OCI-LY7 (cell line): ENCODE measurements around the gene WDR38. TPM values are rescaled to one million over a fixed set of nuclear protein-coding genes. Genes with fewer than 3 reads are reported as not detected.
A peak's percentile ranks its signal among the peaks of the same experiment; 100 is the strongest.
"Not testable (repeated sequence)": the region's sequence is repeated elsewhere in the genome, so short reads cannot be mapped to it uniquely, and the experiment has no call there.

Source experiments
- BruUV-seq: library from RNA; stranded (reverse); fragments of 400-500 nt; replicated peaks from 2 replicates; lab custom pipeline; 2021; lab: Mats Ljungman, UMichigan
- CTCF ChIA-PET: fragments of 300-600 bp; sonication (Branson Sonifier 250); formaldehyde crosslinking; loops from one replicate; lab custom pipeline; 2022; ENCODE audit warnings: antibody characterized with exemption; ENCODE audit not compliant: unreplicated experiment; lab: Charles Lee
- POLR2A ChIA-PET: fragments of 300-600 bp; sonication (Branson Sonifier 250); formaldehyde crosslinking; loops from one replicate; lab custom pipeline; 2022; ENCODE audit warnings: antibody characterized with exemption; lab: Charles Lee
- DNase-seq: peaks from one replicate; pipeline ENCODE4 v3.0.0-alpha.2; 2015; ENCODE audit warnings: low spot score
- H2AFZ ChIP-seq: fragments of 200-600 bp; sonication (generic), shearing (Covaris generic); 2 replicates; pipeline ENCODE4 v1.6.1; 2014; ENCODE audit warnings: mild to moderate bottlenecking, antibody characterized with exemption, low read length, moderate library complexity
- H3K27ac ChIP-seq: fragments of 200-600 bp; sonication (generic); 2 replicates; pipeline ENCODE4 v1.5.1; 2014; ENCODE audit warnings: mixed run types, low read depth, mild to moderate bottlenecking, moderate library complexity, low read length, inconsistent platforms; ENCODE audit not compliant: poor library complexity, severe bottlenecking
- H3K36me3 ChIP-seq: fragments of 200-600 bp; sonication (generic); 2 replicates; pipeline ENCODE4 v1.6.1; 2014; ENCODE audit warnings: mild to moderate bottlenecking, antibody characterized with exemption, low read length, moderate library complexity, mixed read lengths; ENCODE audit not compliant: insufficient read depth
- H3K4me1 ChIP-seq: fragments of 200-600 bp; sonication (generic); 2 replicates; pipeline ENCODE4 v1.5.1; 2014; ENCODE audit warnings: mild to moderate bottlenecking, low read length; ENCODE audit not compliant: insufficient read depth, poor library complexity, severe bottlenecking
- H3K4me2 ChIP-seq: fragments of 200-600 bp; sonication (generic); 2 replicates; pipeline ENCODE4 v1.6.1; 2014; ENCODE audit warnings: mild to moderate bottlenecking, low read length
- H3K4me3 ChIP-seq: fragments of 200-600 bp; sonication (generic); 2 replicates; pipeline ENCODE4 v1.5.1; 2014; ENCODE audit warnings: mild to moderate bottlenecking, low read depth, low read length; ENCODE audit not compliant: poor library complexity, severe bottlenecking
- H3K79me2 ChIP-seq: fragments of 200-600 bp; sonication (generic); 2 replicates; pipeline ENCODE4 v1.6.1; 2016; ENCODE audit warnings: low read depth, mild to moderate bottlenecking, low read length, moderate library complexity, mixed read lengths; ENCODE audit not compliant: insufficient read depth
- H3K9me2 ChIP-seq: fragments of 200-600 bp; sonication (generic); 2 replicates; pipeline ENCODE4 v1.6.1; 2016; ENCODE audit warnings: mild to moderate bottlenecking, low read length, mixed read lengths; ENCODE audit not compliant: insufficient read depth
- H3K9me3 ChIP-seq: fragments of 200-600 bp; sonication (generic); 2 replicates; pipeline ENCODE4 v1.6.1; 2014; ENCODE audit warnings: mild to moderate bottlenecking, mixed run types, low read length, mixed read lengths
- H4K20me1 ChIP-seq: fragments of 200-600 bp; sonication (generic); 2 replicates; pipeline ENCODE4 v1.6.1; 2014; ENCODE audit warnings: mild to moderate bottlenecking, antibody characterized with exemption, low read length, moderate library complexity, mixed read lengths; ENCODE audit not compliant: insufficient read depth
- EZH2phosphoT487 ChIP-seq: fragments of 200-600 bp; sonication (generic); IDR thresholded peaks from 2 replicates; pipeline ENCODE4 v1.6.1; 2018; ENCODE audit warnings: low read depth, borderline replicate concordance, mild to moderate bottlenecking, mixed run types, antibody characterized with exemption, low read length, moderate library complexity, mixed read lengths
- intact Hi-C: fragments of 100-400 bp; cut with micrococcal nuclease; formaldehyde crosslinking; loops from one replicate; pipeline ENCODE4 v1.10.0; 2022; ENCODE audit not compliant: unreplicated experiment
- total RNA-seq, 2 experiments: library from RNA; depleted of rRNA in 1 of 2; stranded (reverse); fragments of >200 nt in 1 of 2; shearing (Covaris generic) in 1 of 2; gene quantifications; 2 replicates each; pipeline ENCODE4 v1.2.3, GENCODE V29; 2014 to 2022
- TF ChIP-seq, protein P1 (sequence below): fragments of 200-600 bp; sonication (generic); conservative IDR thresholded peaks from 2 replicates; pipeline ENCODE4 v1.5.1; 2014; ENCODE audit warnings: mild to moderate bottlenecking, antibody characterized with exemption, low read length, moderate library complexity, mixed read lengths

The WDR38 gene
- total RNA-seq, 2 experiments from 2014 or later: not detected

DNA sequence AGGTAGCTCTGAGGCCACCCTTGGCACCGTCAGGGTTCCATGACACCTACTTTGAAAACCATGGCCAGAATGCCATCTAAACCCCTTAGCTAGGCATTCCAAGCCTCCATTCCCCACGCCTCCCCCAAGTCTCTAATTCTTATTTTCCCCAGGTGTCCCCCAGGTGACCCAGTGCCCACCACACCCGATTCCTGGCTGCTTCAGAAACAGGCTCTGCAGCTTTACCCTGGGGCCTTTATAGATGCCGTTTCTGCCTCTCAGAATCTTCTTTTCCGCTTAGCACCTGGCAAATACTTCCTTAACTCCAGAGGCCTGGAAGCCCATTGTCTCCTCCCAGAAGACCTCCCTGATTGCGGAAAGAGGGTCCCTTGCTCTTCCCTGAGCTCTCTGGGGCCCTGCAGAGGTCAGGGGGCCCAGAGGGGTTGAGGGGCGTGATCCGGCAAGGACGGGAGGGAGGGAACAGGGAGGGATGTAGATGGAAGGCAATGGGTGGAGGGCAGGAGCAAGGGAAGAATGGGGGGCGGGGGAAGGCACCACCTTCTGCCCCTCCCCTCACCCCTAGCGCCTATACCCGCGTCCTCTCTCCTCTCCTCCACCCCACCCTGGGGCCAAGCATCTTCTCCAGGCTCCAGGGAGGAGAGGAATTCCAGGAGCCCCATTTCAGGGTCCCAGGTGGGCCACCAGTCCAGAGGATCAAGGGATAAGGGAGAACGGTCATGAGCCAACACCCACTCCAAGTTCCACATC lies 12.0 kb upstream of the WDR38 start:
- ChIA-PET CTCF (no interaction called here), POLR2A (interaction anchor here (0.6 to 1.1 kb wide), 5 partner anchors 7 to 914 kb away, joined by 3 to 5 read pairs (median 3); no protein-coding TSS in a partner anchor)
- Histone ChIP-seq H3K79me2 (no peaks in the 10 kb centered on the region), H3K36me3 (no peaks in the 10 kb centered on the region), H3K27ac (no peak overlapping the region), H4K20me1 (no peaks in the 10 kb centered on the region), H3K4me2 (no peak overlapping the region), H2AFZ (no peak overlapping the region), H3K4me1 (no peaks in the 10 kb centered on the region), H3K9me3 (no peaks in the 10 kb centered on the region), H3K4me3 (no peak overlapping the region), H3K9me2 (no peaks in the 10 kb centered on the region)
- no peak for DNase-seq
- intact Hi-C loops: no loop called here
- BruUV-seq: no TSS peak
- no peak for TF ChIP-seq EZH2phosphoT487
- TF ChIP-seq, protein P1, sequence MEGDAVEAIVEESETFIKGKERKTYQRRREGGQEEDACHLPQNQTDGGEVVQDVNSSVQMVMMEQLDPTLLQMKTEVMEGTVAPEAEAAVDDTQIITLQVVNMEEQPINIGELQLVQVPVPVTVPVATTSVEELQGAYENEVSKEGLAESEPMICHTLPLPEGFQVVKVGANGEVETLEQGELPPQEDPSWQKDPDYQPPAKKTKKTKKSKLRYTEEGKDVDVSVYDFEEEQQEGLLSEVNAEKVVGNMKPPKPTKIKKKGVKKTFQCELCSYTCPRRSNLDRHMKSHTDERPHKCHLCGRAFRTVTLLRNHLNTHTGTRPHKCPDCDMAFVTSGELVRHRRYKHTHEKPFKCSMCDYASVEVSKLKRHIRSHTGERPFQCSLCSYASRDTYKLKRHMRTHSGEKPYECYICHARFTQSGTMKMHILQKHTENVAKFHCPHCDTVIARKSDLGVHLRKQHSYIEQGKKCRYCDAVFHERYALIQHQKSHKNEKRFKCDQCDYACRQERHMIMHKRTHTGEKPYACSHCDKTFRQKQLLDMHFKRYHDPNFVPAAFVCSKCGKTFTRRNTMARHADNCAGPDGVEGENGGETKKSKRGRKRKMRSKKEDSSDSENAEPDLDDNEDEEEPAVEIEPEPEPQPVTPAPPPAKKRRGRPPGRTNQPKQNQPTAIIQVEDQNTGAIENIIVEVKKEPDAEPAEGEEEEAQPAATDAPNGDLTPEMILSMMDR: no peak

DNA sequence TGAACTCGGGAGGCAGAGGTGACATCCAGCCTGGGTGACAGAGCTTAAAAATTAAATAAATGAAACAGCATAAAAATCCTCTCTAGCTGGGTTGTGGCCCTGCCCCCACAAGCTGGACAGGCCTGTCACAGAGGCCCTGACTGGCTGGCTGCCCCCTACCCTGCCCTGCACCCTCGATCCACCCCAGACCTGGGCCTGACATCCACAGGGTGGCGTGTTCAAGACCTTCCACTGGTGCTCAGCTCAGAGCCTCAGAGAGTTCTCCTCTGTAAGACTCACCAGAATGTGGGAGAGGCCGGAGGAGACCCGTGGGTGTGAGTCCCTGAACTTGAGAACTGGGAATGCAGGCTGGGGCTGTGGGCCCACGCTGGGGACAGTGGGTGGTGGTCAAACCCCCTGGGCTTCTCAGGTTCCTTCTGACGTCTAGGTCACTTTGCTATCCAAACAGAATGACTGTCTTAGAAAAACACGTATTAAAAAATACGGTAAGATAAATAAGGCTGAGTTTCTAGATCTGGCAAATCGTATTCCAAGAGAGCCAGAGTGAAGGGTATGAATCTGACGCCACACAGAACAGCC lies 9.7 kb upstream of the WDR38 start:
- Histone ChIP-seq H3K9me2 (no peaks in the 10 kb centered on the region), H3K9me3 (no peaks in the 10 kb centered on the region), H3K4me1 (no peaks in the 10 kb centered on the region), H2AFZ (no peak overlapping the region), H3K4me2 (no peak overlapping the region), H3K4me3 (no peak overlapping the region), H4K20me1 (no peaks in the 10 kb centered on the region), H3K27ac (no peak overlapping the region), H3K79me2 (no peaks in the 10 kb centered on the region), H3K36me3 (no peaks in the 10 kb centered on the region)
- ChIA-PET POLR2A (no interaction called here), CTCF (no interaction called here)
- no peak for DNase-seq
- intact Hi-C loops: no loop called here
- BruUV-seq: no TSS peak
- no peak for TF ChIP-seq EZH2phosphoT487
- TF ChIP-seq, protein P1: no peak

DNA sequence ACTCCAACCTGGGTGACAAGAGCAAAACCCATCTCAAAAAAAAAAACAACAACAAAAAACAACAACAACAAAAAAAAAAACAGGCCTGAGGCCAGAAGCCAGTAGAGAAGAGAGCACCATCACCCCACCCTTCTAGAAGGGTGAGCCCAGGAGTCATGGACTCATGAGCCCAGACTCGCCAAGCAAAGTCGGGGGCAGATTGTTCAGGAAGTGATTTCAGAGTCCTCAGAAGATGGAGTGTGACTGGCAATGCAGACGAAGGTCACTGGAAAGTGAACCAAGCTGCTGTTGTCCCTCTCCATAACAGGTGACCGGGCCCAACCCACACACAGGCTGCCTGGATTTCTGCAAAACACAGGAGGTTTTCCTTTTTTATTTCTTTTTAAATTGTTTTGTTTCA lies 9.0 kb upstream of the WDR38 start:
- TF ChIP-seq, protein P1: no peak
- no peak overlapping the region for H3K27ac ChIP-seq
- ChIA-PET POLR2A (interaction anchor here (0.7 kb wide), 1 partner anchor 89 kb away, joined by 3 read pairs; no protein-coding TSS in a partner anchor), CTCF (no interaction called here)
- DNase-seq: no peak
- intact Hi-C loops: no loop called here
- H3K36me3 ChIP-seq: no peaks in the 10 kb centered on the region
- H3K4me2 ChIP-seq: no peak overlapping the region
- no peaks in the 10 kb centered on the region for H4K20me1 ChIP-seq
- no peaks in the 10 kb centered on the region for H3K79me2 ChIP-seq
- peak overlapping the region; percentile 61 for H2AFZ ChIP-seq
- H3K4me3 ChIP-seq: no peak overlapping the region
- H3K9me2 ChIP-seq: no peaks in the 10 kb centered on the region
- H3K9me3 ChIP-seq: no peaks in the 10 kb centered on the region
- H3K4me1 ChIP-seq: no peaks in the 10 kb centered on the region
- no TSS peak for BruUV-seq

DNA sequence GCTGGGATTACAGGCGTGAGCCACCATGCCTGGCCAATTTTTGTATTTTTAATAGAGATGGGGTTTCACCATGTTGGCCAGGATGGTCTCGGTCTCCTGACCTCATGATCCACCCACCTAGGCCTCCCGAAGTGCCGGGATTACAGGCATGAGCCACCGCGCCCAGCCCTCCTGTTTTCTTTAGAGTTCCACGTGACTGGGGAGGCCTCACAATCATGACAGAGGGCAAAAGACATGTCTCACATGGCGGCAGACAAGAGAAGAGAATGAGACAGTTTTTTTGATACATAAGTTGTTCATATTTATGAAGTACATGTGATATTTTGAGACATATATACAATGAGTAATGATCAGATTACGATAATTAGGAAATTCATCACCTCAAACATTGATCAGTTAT lies 6.8 kb upstream of the WDR38 start:
- H2AFZ ChIP-seq, H3K36me3 ChIP-seq, H3K79me2 ChIP-seq, H3K9me2 ChIP-seq, DNase-seq, H3K27ac ChIP-seq, BruUV-seq, H3K4me2 ChIP-seq, H4K20me1 ChIP-seq, CTCF ChIA-PET, H3K9me3 ChIP-seq, H3K4me3 ChIP-seq, H3K4me1 ChIP-seq, intact Hi-C loops: not testable (repeated sequence)
- POLR2A ChIA-PET: interaction anchor here (0.8 kb wide), 1 partner anchor 71 kb away, joined by 3 read pairs; no protein-coding TSS in a partner anchor
